Spleen (tissue), 11 donors: ENCODE measurements around the gene GMDS. TPM values are rescaled to one million over a fixed set of nuclear protein-coding genes. Genes with fewer than 3 reads are reported as not detected.

Experiments
- DNase-seq: peaks from one replicate; pipeline ENCODE4 v3.0.0-alpha.2; 2020
- H3K27ac ChIP-seq, 8 donors: fragments of 200-600 bp; sonication (generic) in 7 of 8; 1 replicate in 4 of 8; 2 replicates in 4 of 8; pipeline versions ENCODE4 v1.5.0 to v1.8.0; 2016 to 2021; ENCODE audit warnings: inconsistent platforms in 4 of 8, mild to moderate bottlenecking in 4 of 8, moderate library complexity in 1 of 8
- H3K27me3 ChIP-seq, 7 donors: fragments of 200-600 bp; sonication (generic) in 6 of 7; replicated peaks in 1 of 7; 1 replicate in 4 of 7; 2 replicates in 3 of 7; pipeline versions ENCODE4 v1.5.0 to v1.8.0; 2016 to 2021; ENCODE audit warnings: inconsistent platforms in 3 of 7, mild to moderate bottlenecking in 1 of 7
- H3K36me3 ChIP-seq, 6 donors: fragments of 200-600 bp; sonication (generic) in 5 of 6; 1 replicate in 4 of 6; 2 replicates in 2 of 6; pipeline versions ENCODE4 v1.5.0 to v1.8.0; 2016 to 2021; ENCODE audit warnings: inconsistent platforms in 2 of 6
- H3K4me1 ChIP-seq, 6 donors: fragments of 200-600 bp; sonication (generic) in 5 of 6; 1 replicate in 3 of 6; 2 replicates in 3 of 6; pipeline versions ENCODE4 v1.5.0 to v1.8.0; 2016 to 2021; ENCODE audit warnings: inconsistent platforms in 3 of 6
- H3K4me3 ChIP-seq, 8 donors: fragments of 200-600 bp; sonication (generic) in 7 of 8; 1 replicate in 4 of 8; 2 replicates in 4 of 8; pipeline versions ENCODE4 v1.5.0 to v1.8.0; 2016 to 2021; ENCODE audit warnings: inconsistent platforms in 4 of 8, mild to moderate bottlenecking in 4 of 8, moderate library complexity in 2 of 8
- H3K9me3 ChIP-seq, 8 donors: fragments of 200-600 bp; sonication (generic) in 7 of 8; 1 replicate in 4 of 8; 2 replicates in 4 of 8; pipeline versions ENCODE4 v1.5.0 to v1.8.0; 2016 to 2021; ENCODE audit warnings: inconsistent platforms in 4 of 8
- POLR2A ChIP-seq, 3 donors: fragments of 450-650 bp; IDR thresholded peaks; one replicate each; pipeline ENCODE4 v1.5.1; 2017; ENCODE audit warnings: antibody characterized with exemption in 3 of 3, mild to moderate bottlenecking in 1 of 3
- POLR2AphosphoS5 ChIP-seq, 3 donors: sonication (generic); formaldehyde crosslinking; IDR thresholded peaks; one replicate each; pipeline ENCODE4 v1.5.1; 2017; ENCODE audit warnings: antibody characterized with exemption in 3 of 3
- WGBS, 5 donors: extraction: QIAGEN DNeasy Blood & Tissue Kit in 3 of 5; methylation state at CpG; one replicate each; pipeline versions ENCODE4 v1.1.5 to v1.1.7; 2013 to 2018; 5-methylcytosine and 5-hydroxymethylcytosine counted together
- intact Hi-C: fragments of 100-400 bp; cut with DNase I; formaldehyde crosslinking; loops from one replicate; pipeline ENCODE4 v1.15.0; 2023; ENCODE audit warnings: low total_unique reads
- polyA plus RNA-seq, 3 donors: library from polyadenylated mRNA; stranded (reverse); fragments of 200-250 nt; gene quantifications; one replicate each; pipeline ENCODE4 v1.2.1, GENCODE V29; 2013
- total RNA-seq, 7 donors: library from RNA; depleted of rRNA in 3 of 7; stranded (reverse); fragments of >200 nt in 3 of 7; fragmentation: NEBNext Ultra II Directional in 4 of 7; extraction: Animal tissue kit (Norgen Biotek cat#: 25700) in 4 of 7; gene quantifications; one replicate each; pipeline versions ENCODE4 v1.1.0 to v1.2.1, GENCODE V29; 2016 to 2021
- TF ChIP-seq, protein P1 (sequence below), 11 experiments: fragments of 200-600 bp in 7 of 11; fragments of 450-650 bp in 4 of 11; sonication (generic) in 4 of 11; IDR thresholded peaks in 8 of 11; conservative IDR thresholded peaks in 3 of 11; 1 replicate in 7 of 11; 2 replicates in 4 of 11; pipeline versions ENCODE4 v1.4.0 to v1.8.0; 2016 to 2021; ENCODE audit warnings: antibody characterized with exemption in 11 of 11, inconsistent platforms in 4 of 11, mild to moderate bottlenecking in 1 of 11
- donor health status: healthy with polysubstance abuse.
- donor health status: DM: no; HTN: no; CAD: no; lungs with moderate emphysema.
- donor health status: DM: no; HTN: no; CAD: no.
- donor health status: Bipolar disorder and iron deficiency.
- donor health status: healthy.
- donor health status: DM: no; HTN: no; CAD: no.
- donor health status: DM: yes; HTN: yes; CAD: no.

GMDS gene
- total and polyA plus RNA-seq, 10 donors: 9.1 to 30.8 (median 17.7) TPM

DNA sequence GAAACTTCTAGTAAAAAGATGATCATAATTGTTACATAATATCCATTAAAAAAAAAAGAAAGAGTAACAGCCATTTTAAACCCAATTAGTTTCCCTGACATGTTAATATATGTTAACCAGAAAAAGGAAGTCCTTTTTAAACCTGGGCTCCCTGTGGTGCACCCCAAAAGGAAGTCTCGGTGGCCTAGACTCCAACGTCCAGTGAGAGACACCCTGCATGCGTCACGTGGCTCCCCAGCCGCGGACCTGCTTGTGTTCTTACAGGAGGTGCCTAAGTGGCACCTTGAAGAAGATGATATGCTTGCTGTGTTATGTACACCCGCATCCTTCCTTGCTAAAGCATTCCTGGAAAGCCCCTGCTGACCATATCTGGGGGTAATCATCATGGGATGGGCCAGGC lies 585.6 kb downstream of the GMDS start:
- Histone ChIP-seq H3K4me3 (no peak overlapping the region), H3K27me3 (no peaks in the 10 kb centered on the region), H3K9me3 (no peaks in the 10 kb centered on the region), H3K36me3 (no peaks in the 10 kb centered on the region), H3K27ac (no peak overlapping the region), H3K4me1 (peaks cover 0 to 4% (median 0%) of the 10 kb centered on the region in 6 donors)
- intact Hi-C loops: no loop called here
- TF ChIP-seq POLR2AphosphoS5 (IDR thresholded peaks at IDR 0.05) (no peak), POLR2A (IDR thresholded peaks at IDR 0.05) (no peak)
- TF ChIP-seq, protein P1, sequence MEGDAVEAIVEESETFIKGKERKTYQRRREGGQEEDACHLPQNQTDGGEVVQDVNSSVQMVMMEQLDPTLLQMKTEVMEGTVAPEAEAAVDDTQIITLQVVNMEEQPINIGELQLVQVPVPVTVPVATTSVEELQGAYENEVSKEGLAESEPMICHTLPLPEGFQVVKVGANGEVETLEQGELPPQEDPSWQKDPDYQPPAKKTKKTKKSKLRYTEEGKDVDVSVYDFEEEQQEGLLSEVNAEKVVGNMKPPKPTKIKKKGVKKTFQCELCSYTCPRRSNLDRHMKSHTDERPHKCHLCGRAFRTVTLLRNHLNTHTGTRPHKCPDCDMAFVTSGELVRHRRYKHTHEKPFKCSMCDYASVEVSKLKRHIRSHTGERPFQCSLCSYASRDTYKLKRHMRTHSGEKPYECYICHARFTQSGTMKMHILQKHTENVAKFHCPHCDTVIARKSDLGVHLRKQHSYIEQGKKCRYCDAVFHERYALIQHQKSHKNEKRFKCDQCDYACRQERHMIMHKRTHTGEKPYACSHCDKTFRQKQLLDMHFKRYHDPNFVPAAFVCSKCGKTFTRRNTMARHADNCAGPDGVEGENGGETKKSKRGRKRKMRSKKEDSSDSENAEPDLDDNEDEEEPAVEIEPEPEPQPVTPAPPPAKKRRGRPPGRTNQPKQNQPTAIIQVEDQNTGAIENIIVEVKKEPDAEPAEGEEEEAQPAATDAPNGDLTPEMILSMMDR (IDR thresholded peaks at IDR 0.05 in 8 of 11, conservative IDR thresholded peaks at IDR 0.05 in 3 of 11): no peak
- no peak for DNase-seq
- WGBS, 5 donors: 38 to 62% (median 52%) methylated on average over 7 of the region's 7 CpGs

DNA sequence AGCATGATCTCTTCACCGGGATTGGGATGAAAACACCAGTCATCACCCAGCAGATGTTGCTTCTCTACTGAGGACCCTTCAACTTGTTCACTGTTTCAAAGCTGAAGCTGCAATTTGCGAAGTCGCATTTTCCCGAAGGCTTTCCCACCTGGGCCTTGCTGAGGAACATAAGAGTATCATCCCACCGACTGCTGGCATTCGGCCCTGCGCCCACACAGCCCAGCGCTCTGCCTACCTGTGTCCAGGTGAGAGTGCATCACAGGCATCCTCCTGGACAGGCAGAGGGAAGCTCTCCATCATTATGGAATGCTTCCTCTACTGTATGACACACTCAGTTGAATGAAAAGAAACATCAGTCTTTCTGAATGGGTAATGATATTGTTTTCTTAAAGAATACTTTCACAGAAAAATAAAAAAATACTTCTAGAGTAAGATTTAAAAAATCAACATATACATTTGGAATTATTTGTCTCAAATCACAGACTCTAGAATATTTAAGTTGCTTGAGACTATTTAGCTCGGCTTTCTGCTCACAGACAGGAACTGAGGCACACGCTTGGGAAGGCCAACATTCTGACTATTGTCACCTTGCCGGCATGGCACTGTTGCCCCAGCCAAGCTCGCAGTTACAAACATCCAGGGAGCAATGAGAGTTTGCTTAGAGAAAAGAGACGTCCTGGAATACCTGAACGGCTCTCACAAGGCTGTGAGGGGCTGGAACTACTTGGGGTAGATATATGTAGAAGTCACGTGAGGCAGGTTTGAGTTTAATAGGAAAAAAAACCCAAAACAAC lies 587.0 kb downstream of the GMDS start:
- intact Hi-C loops: no loop called here
- Histone ChIP-seq H3K9me3 (no peaks in the 10 kb centered on the region), H3K27me3 (no peaks in the 10 kb centered on the region), H3K36me3 (no peaks in the 10 kb centered on the region), H3K4me1 (no peaks in the 10 kb centered on the region), H3K27ac (no peak overlapping the region), H3K4me3 (no peak overlapping the region)
- no peak for DNase-seq
- 95 to 98% (median 96%) methylated on average over 15 of the region's 15 CpGs for WGBS, 5 donors
- no peak for TF ChIP-seq POLR2A (IDR thresholded peaks at IDR 0.05)
- no peak for TF ChIP-seq POLR2AphosphoS5 (IDR thresholded peaks at IDR 0.05)
- TF ChIP-seq, protein P1 (IDR thresholded peaks at IDR 0.05 in 8 of 11, conservative IDR thresholded peaks at IDR 0.05 in 3 of 11): no peak

DNA sequence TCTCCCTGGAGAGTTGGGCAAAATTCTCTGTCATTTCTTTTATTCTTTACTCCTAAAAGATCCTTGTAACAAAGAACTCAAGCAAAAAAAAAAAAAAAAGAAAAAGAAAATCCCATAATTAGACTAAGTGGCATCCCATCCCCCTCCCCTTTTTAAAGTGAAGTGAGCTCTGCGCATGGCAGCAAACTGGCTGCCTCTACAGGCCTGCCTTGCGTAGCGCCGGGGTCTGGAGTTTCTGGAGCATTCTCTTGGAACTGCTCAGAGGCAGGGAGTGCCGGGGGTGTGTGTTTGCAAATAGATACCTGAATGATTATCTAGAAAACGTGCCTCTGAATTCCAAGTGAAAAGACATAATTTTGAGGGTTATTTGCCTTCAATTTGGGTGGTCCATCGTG lies 587.6 kb downstream of the GMDS start:
- Histone ChIP-seq H3K27ac (no peak overlapping the region), H3K9me3 (no peaks in the 10 kb centered on the region), H3K36me3 (no peaks in the 10 kb centered on the region), H3K4me1 (no peaks in the 10 kb centered on the region), H3K4me3 (no peak overlapping the region), H3K27me3 (no peaks in the 10 kb centered on the region)
- DNase-seq: no peak
- 92 to 95% (median 92%) methylated on average over 7 of the region's 7 CpGs for WGBS, 5 donors
- TF ChIP-seq POLR2AphosphoS5 (IDR thresholded peaks at IDR 0.05) (no peak), POLR2A (IDR thresholded peaks at IDR 0.05) (no peak)
- TF ChIP-seq, protein P1 (IDR thresholded peaks at IDR 0.05 in 8 of 11, conservative IDR thresholded peaks at IDR 0.05 in 3 of 11): no peak
- intact Hi-C loops: no loop called here

DNA sequence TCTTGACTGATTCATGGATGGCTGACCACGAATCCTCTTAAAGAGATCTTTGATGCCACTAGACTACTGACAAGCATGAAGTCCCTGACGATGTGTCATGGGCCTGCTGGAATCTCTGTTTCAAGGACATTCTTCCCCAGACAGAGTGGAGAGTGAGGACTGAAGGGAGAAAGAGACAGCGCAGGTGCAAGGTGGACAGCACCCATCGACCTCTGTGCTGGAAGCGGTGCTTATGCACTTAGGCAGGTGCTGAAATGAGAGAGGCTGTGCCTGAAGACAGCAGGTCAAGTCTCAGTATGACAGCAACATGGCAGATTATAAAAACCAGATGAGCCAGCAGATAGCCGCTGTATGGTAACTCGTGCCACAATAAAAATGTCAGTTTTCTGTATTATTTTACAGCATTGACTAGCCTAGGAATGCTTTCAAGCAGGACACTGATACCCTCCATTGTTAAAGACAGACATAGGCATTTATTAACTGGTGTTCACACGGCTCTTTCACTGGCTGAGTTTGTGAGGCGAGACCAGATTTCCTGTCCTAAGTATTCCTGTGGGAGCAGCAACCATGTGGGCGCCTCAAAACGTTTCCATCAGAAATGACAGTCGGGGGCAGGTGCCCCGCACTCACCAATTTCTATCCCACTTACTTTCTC lies 588.2 kb downstream of the GMDS start:
- no peaks in the 10 kb centered on the region for H3K9me3 ChIP-seq
- H3K4me1 ChIP-seq: no peaks in the 10 kb centered on the region
- TF ChIP-seq POLR2AphosphoS5 (IDR thresholded peaks at IDR 0.05) (no peak), POLR2A (IDR thresholded peaks at IDR 0.05) (no peak)
- TF ChIP-seq, protein P1 (IDR thresholded peaks at IDR 0.05 in 8 of 11, conservative IDR thresholded peaks at IDR 0.05 in 3 of 11): no peak
- no peak overlapping the region for H3K4me3 ChIP-seq
- no peaks in the 10 kb centered on the region for H3K27me3 ChIP-seq
- no peak for DNase-seq
- H3K36me3 ChIP-seq: no peaks in the 10 kb centered on the region
- no peak overlapping the region for H3K27ac ChIP-seq
- 79 to 89% (median 83%) methylated on average over 12 to 13 of the region's 13 CpGs for WGBS, 5 donors
- intact Hi-C loops: no loop called here
